22Rv1 (cell line): Measurements from ENCODE around the gene UNC93B1.

ENCODE experiments used
- H3K27ac ChIP-seq: fragments of 450-650 bp; 2 replicates; pipeline ENCODE4 v1.5.1; 2017
- CTCF ChIP-seq: fragments of 450-650 bp; IDR thresholded peaks from 2 replicates; pipeline ENCODE4 v1.5.1; 2017; ENCODE audit warnings: mild to moderate bottlenecking
- ZFX ChIP-seq: fragments of 450-650 bp; IDR thresholded peaks from 2 replicates; pipeline ENCODE4 v1.6.1; 2017; ENCODE audit warnings: antibody characterized with exemption, borderline replicate concordance

The UNC93B1 gene

GRCh38 chr11:68049509-68050370 is 45.8 kb upstream of the UNC93B1 start:
- TF ChIP-seq ZFX (no peak), CTCF (no peak)
- H3K27ac ChIP-seq, result no peak overlapping the region

- H3K27ac ChIP-seq, result no peak overlapping the region
- no peak for TF ChIP-seq CTCF
- TF ChIP-seq ZFX, result no peak
Observed at GRCh38 chr11:68048681-68049508, 45.0 kb upstream of the UNC93B1 start.

DNA sequence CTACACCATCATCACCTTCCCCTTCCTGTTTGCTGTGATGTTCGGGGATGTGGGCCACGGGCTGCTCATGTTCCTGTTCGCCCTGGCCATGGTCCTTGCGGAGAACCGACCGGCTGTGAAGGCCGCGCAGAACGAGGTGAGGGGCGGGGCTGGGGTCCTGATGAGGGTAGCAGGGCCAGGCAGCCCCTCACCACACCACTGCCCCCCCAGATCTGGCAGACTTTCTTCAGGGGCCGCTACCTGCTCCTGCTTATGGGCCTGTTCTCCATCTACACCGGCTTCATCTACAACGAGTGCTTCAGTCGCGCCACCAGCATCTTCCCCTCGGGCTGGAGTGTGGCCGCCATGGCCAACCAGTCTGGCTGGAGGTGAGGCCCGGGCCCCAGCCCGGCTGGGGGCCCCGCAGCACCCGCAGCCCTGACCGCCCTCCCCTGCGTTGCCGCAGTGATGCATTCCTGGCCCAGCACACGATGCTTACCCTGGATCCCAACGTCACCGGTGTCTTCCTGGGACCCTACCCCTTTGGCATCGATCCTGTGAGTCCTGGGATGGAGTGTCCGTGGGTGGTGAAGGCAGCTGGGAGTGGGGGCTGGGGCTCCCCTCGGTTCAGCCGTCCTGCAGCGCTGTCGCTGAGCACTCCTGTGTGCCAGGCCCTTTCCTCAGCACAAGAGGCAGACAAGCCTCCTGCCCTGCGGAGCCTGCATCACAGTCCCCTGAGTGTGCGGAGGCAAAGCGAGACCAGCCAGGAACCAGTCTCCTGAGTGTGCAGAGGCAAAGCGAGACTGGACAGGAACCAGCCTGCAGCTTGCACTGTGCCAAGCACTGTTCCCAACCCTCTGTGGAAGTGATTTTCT is 43.8 kb upstream of the UNC93B1 start:
- no peak overlapping the region for H3K27ac ChIP-seq
- no peak for TF ChIP-seq ZFX
- TF ChIP-seq CTCF, result no peak

DNA sequence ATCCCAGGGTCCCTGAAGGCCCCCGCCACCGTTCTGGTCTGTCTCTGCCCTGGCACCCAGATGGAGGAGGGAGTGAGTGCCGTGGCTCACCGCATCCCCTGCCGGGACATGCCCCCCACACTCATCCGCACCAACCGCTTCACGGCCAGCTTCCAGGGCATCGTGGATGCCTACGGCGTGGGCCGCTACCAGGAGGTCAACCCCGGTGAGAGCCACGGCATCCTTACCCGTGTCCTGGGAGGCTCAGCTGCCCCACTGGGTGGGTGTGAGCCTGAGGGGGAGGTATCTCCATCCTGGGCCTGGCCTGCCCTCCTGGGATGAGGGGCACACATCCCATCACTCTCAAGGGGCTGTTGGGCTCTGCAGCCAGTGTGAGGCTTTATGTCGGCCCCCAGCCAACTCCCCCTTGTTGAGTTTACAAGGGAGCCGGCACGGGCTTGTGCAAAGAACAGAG is 41.0 kb upstream of the UNC93B1 start:
- H3K27ac ChIP-seq, result no peak overlapping the region
- TF ChIP-seq ZFX, result no peak
- no peak for TF ChIP-seq CTCF

DNA sequence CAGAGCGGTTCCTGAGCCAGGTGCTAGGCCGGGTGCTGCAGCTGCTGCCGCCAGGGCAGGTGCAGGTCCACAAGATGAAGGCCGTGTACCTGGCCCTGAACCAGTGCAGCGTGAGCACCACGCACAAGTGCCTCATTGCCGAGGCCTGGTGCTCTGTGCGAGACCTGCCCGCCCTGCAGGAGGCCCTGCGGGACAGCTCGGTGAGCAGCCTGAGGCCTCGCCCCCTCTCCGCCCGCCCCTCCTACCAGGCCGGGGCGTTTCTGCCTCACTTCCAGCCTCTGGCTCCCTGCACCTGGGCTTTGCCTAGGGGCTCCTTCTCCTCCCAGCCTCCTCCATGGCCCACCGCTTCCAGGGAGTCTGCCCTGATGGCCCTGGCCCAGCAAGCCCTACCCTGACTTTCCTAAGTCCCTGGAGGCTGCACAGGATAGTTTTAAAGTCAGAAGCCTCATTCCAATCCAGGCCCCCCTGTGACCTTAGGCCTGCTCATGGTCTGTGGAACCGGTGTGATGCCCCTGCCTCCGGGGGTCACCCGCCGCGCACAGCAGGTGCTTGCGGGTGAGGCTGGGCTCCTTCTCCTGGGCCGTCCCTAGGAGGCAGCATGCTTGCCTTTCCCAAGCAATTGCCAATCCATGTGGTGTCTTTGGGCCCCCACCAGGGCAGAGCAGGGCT is 40.4 kb upstream of the UNC93B1 start:
- H3K27ac ChIP-seq, result no peak overlapping the region
- TF ChIP-seq ZFX (no peak), CTCF (no peak)

DNA sequence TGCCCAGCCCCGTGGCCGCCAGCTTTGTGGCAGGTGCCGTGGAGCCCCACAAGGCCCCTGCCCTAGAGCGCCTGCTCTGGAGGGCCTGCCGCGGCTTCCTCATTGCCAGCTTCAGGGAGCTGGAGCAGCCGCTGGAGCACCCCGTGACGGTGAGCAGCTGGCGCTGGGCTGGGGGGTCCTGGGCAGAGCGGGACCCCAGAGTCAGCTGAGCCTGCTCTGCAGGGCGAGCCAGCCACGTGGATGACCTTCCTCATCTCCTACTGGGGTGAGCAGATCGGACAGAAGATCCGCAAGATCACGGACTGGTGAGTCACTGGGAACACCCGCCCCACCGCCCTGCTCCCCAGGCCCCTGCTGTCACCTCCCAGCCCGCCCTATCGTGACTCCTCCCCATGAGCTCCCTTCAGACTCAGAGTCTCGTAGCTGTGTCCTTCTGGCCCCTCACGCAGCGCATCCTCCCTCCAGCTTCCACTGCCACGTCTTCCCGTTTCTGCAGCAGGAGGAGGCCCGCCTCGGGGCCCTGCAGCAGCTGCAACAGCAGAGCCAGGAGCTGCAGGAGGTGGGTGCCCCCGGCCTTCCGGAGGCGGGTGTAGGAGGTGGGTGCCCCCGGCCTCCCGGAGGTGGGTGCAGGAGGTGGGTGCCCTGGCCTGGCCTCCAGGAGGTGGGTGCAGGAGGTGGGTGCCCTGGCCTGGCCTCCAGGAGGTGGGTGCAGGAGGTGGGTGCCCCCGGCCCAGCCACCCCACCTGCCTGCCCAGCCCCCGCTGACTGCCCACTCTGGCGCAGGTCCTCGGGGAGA is 39.6 kb upstream of the UNC93B1 start:
- TF ChIP-seq ZFX (no peak), CTCF (no peak)
- H3K27ac ChIP-seq, result no peak overlapping the region
